Fibroblast of peridontal ligament (primary cell): Measurements from ENCODE around the gene CDC42BPG.

Experiments used
- DNase-seq: peaks from one replicate; pipeline ENCODE4 v3.0.0-alpha.2; 2010; ENCODE audit errors: extremely low read depth

The CDC42BPG gene

GRCh38 chr11:64804346-64805210 is 39.9 kb downstream of the CDC42BPG start:
- DNase-seq, result no peak

DNA sequence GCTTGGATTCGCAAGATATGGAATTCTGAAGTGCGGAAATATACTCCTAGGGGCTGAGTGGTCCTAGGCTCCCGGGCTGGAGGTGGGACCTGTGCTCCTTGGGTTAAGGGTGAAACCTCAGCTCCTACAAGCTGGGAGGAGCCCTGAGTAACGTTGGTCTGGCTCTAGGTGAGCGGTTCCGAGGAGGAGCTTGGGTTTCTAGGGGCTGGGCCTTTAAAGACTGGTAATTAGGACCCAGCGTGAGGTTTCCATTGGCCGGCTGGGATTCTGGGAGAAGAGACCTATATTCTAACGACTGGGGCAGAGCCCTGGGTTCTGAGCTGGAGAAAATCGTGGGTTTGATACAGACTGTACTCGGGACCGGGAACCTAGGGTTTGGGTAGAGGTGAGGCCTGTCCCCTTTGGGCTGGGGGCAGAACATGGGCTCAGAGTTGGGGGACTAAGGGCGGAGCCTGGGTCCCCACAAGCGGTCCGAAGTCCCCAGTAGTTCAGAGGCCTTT is 40.6 kb downstream of the CDC42BPG start:
- no peak for DNase-seq

DNA sequence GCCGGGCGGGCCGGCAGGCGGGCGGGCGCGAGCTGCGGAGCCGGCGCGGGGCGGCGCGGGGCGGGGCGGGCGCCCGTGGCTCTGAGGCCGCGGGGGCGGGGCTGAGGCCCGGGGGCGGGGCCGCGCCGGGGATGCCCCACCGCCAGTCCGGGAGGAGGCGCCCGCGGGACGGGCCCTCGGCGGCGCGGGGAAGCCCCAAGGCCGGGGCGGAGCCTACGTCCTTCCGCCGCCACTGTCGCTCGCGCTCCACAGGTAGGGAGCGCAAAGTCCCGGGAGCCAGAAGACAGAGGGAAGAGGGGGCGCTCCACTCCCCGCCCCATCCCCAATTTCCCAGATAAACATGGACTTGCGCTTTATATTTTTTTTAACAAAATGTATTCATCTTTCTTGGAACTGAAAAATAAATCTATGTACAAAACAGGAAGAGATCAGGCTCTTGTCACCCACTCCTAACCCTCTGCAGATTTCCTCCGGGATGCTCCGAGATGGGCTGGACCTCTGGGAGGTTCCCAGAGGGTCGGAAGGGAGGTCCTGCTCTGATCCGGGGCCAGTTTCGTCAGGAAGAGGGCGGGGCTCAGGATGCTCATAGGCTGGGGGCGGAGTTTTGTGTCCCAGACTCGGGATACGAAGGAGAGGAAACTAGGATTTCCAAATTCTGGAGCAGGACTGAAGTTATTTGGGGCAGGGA is 41.2 kb downstream of the CDC42BPG start, which contains the start of gene MAP4K2:
MAP4K2 (minus strand) TSS at position 57 of the 688 bp plus-strand sequence. CDS start 65 bp downstream, outside the sequence.
- DNase-seq, result peak; percentile 78

DNA sequence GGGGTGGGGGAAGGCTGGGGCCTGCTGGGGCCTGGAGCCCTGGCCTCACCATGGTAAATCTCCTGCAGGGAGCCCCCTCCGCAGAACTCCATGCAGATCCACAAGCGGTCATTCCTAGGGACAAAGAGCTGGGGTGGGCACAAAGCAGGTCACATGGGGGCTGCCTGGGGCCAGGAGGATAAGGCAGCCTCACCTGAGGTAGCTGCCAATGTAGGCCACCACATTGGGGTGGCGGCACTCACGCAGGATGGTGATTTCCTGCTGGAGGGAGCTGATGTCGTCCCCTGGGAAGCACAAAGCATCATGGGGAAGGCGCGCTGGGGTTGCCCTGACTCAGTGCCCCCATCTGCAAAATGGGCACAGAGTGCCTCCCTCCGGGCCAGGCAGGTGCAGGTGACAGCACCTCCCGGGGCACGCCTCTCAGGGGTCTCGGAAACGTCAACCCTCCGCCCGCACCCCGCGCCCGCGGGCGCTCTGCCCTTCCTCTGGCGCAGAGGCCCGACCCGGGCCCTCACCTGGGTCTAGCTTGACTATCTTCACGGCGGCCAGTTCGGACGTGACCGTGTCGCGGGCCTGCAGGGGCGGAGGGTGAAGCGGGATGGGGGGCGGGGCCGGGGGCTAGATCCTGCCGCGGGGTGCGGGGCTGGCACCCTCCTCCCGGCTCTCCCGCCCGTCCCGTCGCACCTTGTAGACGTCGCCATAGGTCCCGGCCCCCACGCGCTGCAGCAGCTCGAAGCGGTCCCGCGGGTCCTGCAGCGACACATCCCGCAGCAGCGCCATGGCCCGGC is 41.9 kb downstream of the CDC42BPG start:
- DNase-seq, result no peak

DNA sequence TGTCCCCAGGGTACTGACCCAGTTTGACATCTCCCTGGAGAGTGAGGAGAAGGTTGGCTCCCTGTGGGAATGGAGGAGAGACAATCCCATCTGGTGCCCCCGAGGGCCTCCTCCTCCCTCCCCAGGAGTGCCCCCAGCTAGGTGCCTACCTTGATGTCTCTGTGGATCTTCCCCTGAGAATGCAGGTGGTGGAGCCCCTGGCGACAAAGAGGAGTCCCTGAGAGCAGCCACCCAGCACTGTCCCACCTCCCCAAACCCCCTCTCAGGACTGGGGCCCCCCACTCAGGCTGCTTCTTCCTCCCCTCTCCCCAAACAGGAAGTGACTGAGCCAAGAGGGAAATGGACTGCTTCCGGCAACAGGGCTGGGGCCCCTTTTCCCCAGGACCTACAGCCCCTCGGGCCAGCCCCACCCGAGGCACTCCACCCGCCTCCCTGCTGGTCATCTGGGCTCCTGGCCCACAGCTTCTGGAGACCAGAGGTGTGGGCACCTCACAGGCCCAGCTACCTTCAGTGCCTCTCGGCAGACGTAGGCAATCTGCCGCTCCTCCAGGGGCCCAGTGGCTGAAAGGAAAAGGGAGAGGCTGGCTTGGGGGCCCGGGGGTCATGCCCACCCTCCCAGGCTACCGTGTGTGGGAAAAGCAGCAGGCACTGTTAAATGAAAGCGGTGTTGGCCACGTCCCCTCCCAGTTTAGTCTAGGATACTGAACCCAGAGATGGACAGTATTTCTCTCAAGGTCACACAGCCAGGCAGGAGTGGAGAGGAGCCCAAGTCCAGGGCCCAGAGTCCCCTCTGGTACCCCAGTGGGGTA is 42.7 kb downstream of the CDC42BPG start:
- no peak for DNase-seq

DNA sequence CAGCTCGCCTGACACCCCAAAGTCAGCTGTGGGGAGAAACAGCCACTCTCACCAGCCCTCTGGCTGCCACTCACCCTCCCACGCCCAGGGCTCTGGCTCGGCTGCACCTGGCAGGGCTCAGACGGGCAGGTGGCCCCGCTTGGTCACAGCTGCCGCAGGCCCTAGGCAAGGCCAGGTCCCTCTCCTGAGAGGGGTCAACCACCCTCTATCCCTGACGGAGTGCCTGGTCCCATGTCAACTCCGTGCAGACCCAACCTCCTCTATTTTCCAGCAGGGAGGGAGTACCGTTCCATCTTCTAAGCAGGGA is 43.3 kb downstream of the CDC42BPG start:
- DNase-seq, result no peak

DNA sequence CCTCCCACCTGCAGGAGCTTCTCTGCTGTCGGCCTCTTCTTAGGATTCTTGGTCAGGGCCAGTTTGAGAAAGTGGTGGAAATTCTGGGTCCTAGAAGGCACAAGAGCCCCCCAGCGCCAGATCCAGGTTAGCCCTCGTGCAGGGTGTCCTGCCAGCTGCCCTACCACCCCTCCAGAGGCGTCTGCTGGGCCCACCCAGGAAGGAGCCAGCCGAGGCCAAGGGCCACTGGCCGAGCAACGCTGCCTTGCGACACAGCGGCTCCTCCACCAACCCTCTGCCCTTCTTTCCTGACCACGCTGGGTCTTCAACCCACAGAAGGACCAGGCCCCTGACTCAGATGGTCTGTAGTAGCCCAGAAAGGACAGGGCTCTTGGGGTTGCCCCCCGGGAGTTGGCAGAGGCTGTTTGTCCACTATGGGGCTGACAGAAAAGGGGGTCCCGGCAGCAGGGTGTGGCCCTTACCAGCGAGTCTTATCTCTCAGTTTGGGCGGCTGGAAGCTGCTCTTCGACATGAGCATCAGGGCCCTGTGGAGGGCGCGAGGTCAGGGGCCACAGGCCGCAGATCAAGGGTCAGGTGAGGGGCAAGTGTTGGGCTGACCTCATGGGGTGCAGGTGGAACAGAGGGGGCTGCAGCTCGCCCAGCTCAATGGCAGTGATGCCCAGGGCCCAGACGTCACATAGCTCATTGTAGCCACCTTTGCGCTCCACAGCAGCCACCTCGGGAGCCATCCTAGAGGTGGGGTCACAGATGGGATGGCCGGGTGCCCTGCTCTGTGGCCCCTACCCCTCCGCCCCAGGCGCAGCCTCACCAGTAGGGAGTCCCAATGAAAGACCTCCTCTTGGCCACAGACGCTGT is 43.9 kb downstream of the CDC42BPG start:
- no peak for DNase-seq

- DNase-seq, result no peak
Measured at GRCh38 chr11:64799623-64800302, 44.7 kb downstream of the CDC42BPG start.

GRCh38 chr11:64799256-64799622 is 45.2 kb downstream of the CDC42BPG start:
- DNase-seq, result no peak

DNA sequence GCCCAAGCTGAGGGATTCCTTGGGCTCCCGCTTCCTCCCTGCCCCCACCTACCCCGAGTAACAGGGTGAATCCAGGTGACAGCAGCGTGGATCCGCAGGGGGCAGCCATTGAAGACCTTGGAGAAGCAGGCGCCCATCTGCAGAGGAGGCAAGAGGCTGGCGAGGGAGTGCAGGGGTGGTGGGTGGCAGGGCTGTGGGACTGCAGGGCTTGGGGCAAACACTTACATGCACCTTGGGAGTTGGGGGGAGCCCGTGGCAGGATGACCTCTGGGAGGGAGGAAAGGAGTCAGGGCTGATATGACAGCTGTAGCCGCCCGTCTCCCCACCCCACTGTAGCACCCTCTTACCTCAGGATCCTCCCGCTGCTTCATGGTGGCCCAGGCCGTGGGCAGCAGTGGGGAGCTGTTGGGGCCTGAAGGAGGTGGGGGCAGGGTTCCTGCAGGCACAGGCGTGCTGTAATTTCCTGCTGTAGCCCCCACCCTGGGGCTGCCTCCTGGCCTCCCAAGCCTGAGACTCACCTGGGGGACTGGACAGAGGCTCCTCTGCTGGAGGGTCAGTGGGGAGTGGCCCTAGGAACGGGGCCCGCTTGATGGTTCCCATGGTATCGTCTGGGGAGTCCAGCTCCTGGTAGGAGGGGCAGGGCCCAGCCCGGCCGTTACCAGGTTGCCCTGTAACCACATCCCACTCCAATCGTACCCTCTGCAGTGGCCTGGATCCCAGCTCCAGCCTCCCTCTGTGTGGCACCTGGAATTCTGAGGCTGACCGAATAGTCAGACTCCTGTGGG is 47.5 kb downstream of the CDC42BPG start:
- no peak for DNase-seq

GRCh38 chr11:64796047-64796756 is 48.3 kb downstream of the CDC42BPG start:
- no peak for DNase-seq

GRCh38 chr11:64794526-64794925 is 49.9 kb downstream of the CDC42BPG start:
- no peak for DNase-seq

DNA sequence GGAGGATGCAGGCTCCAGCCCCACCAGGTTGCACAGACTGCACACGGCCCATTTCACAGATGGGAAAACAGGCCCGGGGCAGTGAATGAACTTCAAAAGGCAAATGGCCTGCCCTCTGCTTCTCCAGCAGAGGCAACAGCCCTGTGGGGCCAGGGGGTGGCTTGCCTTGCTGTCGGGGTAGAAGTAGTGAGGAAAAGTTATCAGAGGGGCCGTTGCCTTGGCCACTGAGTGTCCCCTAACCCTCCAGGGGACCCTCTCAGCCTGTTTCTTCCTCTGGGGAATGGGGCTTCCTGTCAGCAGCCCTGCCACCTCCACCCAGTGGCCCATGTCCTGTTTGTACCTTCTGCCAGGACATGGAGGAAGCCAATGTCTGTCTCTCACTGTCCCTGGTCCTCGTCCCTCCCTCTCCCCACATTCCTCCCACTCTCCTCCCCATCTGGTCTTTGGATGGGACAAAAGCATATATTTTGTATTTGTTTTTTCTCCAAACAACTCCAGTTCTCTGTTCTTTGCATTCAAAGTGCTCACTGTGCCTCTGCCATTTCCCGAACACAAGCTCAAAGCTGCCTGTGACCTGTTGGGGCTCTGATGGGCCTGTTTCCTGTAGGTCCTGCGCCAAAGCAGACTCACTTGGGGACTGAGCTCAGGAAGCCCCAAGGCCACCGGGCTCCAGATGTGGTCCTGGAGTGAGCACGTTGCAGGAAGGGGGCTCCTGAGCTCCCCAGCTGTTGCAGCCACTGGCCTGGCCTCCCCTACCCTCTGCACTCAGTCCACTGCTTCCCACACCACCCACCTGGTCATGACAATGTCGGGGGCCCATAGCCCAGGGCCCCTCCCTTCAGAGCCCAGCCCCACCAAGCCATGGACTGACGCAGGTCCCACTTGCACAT is 50.9 kb downstream of the CDC42BPG start:
- DNase-seq, result no peak

GRCh38 chr11:64792482-64792881 is 52.0 kb downstream of the CDC42BPG start:
- no peak for DNase-seq

DNA sequence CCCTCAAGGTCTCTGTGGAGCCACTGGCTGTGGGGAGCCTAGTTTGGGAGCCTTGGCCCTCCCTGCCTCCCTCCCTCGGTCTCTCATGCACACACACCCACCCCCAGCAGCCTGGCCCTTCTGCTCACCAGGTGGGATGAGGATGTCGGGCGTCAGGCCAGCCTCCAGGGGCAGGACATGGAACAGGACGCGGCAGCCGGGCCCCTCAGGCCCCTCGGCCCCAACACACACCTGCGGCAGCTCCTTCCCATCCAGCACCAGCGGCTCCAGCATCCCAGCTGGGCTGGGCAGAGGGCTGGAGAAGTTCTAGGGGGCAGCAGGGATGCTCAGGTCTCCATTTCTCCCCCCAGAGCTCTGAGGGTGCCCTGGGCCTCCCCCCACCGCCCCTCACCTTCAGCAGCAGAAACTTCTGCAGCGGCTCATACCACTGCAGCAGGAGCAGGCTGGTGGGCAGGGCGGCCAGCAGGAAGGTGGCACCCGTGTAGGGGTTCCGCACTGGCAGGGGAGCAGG is 52.6 kb downstream of the CDC42BPG start:
- no peak for DNase-seq

- DNase-seq, result no peak
Measured at GRCh38 chr11:64790205-64791095, 54.0 kb downstream of the CDC42BPG start.
